Astrocyte of the spinal cord (primary cell): ENCODE data around the gene ASPG.

Source experiments
- DNase-seq: peaks from one replicate; pipeline ENCODE4 v3.0.0; 2011; ENCODE audit warnings: low read depth, low spot score
- H3K4me3 ChIP-seq: 2 replicates; pipeline ENCODE4 v1.5.1; 2011; ENCODE audit warnings: low read depth, mild to moderate bottlenecking, low read length, moderate library complexity
- in situ Hi-C: cut with HindIII; loops from 2 replicates; pipeline ENCODE4 v1.10.0; 2017; ENCODE audit warnings: low sequenced_read_pairs
- TF ChIP-seq, protein P1 (sequence below): IDR thresholded peaks from 2 replicates; pipeline ENCODE4 v1.5.1; 2012; ENCODE audit warnings: low read depth, mild to moderate bottlenecking, low read length, inconsistent platforms

The ASPG gene

DNA sequence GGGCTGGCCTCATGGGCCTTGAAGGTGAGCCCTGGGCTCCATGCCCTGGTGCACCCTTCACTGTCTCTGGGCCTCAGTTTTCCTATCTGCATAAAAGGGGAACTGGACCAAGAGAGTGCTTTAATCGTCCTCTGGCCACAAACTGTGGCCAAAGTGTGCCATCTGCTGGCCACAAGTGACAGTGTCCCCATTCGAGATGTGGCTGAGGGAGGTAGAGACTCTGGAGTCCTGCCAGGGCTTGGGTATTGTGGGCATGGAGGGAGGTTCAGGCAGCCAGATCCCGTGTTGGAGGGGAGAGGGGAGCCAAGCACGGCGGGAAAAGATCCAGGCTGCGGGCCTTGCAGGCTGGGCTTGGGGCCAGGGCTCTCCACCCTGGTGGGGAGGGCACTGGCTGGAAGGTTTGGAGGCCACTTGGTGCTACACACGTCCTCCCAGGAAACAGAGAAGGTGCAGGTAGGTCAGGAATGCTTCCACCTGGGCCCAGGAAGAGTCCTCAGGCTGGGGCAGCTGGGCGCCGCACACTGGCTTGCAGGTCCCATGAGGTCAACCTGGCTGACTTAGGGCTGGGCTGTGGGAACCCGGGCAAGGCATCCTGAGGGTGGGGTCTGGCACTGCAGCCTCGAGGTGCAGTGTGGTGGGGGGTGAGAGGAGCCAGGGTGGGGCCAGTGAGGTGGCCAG lies 45.6 kb downstream of the ASPG start:
- TF ChIP-seq, protein P1, sequence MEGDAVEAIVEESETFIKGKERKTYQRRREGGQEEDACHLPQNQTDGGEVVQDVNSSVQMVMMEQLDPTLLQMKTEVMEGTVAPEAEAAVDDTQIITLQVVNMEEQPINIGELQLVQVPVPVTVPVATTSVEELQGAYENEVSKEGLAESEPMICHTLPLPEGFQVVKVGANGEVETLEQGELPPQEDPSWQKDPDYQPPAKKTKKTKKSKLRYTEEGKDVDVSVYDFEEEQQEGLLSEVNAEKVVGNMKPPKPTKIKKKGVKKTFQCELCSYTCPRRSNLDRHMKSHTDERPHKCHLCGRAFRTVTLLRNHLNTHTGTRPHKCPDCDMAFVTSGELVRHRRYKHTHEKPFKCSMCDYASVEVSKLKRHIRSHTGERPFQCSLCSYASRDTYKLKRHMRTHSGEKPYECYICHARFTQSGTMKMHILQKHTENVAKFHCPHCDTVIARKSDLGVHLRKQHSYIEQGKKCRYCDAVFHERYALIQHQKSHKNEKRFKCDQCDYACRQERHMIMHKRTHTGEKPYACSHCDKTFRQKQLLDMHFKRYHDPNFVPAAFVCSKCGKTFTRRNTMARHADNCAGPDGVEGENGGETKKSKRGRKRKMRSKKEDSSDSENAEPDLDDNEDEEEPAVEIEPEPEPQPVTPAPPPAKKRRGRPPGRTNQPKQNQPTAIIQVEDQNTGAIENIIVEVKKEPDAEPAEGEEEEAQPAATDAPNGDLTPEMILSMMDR = peak; percentile 38
- no peak overlapping the region for H3K4me3 ChIP-seq
- DNase-seq = no peak
- in situ Hi-C loops = no loop called here

DNA sequence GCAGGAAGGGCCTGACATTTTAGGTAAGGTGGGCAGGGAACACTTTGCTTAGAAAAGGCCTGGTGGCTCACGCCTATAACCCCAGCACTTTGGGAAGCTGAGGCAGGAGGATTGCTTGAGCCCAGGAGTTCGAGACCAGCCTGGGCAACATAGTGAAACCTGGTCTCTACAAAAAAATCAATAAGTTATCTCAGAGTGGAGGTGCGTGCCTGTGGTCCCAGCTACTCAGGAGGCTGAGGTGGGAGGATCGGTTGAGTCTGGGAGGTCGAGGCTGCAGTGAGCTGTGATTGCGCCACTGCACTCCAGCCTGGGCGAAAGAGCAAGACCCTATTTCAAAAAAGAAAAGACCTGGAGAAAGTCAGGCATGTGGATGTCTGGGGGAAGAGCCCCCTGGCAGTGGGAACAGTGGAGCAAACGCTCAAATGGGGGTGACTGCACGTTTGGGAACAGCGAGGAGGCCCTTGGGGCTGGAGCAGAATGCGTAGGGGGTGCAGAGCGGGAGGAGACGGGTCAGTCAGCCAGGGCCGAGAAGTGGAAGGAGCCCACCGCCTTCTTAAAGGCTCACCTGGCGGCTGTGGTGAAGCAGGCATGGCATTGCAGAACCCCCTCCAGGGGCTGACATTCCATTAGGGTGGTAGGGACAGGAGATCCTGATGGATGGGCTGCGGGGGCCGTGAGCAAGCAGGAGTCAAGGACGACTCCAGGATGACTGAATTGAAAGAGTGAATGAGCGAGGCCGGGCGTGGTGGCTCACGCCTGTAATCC lies 46.6 kb downstream of the ASPG start:
- in situ Hi-C loops = no loop called here
- DNase-seq = no peak
- TF ChIP-seq, protein P1 = no peak
- no peak overlapping the region for H3K4me3 ChIP-seq

DNA sequence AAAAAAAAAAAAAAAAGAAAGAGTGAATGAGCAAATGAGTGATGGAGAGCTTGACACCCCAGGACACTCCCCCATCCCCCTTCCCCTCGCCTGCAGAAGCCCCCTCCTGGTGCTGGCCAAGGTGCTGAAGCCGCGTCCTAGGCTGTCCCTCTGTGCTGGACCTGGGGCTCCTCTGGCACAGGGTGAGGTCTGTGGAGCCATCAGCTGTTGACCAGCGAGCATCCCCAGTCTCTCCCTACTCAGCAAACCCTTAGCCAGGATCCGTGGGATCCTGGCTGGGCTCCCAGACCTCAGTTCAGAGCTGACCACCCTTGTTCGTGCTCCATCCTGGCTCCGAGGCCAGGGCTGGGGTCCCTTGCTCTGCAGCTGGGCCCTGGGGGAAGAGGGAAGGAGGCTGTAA lies 47.5 kb downstream of the ASPG start:
- TF ChIP-seq, protein P1 = no peak
- in situ Hi-C loops = no loop called here
- H3K4me3 ChIP-seq = no peak overlapping the region
- DNase-seq = no peak

DNA sequence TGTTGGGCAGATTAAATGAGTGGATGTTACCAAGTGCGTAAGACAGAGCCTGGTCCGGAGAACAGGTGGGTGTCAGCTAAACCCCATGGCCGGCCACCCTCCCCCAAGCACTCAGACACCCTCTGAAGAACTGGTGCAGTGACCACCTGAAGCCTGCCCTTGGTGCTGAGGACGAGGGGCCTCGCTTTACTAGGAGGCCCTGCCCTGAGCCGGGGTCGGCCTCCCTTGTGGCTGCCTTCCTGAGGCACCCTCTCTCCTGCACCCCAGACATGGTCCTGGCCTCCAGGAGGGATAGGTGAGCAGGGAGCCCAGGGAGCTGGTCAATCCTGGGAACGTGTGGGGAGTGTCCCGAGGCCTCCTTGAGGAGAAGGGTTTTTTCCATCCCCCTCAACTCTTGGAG lies 48.0 kb downstream of the ASPG start:
- H3K4me3 ChIP-seq = no peak overlapping the region

DNA sequence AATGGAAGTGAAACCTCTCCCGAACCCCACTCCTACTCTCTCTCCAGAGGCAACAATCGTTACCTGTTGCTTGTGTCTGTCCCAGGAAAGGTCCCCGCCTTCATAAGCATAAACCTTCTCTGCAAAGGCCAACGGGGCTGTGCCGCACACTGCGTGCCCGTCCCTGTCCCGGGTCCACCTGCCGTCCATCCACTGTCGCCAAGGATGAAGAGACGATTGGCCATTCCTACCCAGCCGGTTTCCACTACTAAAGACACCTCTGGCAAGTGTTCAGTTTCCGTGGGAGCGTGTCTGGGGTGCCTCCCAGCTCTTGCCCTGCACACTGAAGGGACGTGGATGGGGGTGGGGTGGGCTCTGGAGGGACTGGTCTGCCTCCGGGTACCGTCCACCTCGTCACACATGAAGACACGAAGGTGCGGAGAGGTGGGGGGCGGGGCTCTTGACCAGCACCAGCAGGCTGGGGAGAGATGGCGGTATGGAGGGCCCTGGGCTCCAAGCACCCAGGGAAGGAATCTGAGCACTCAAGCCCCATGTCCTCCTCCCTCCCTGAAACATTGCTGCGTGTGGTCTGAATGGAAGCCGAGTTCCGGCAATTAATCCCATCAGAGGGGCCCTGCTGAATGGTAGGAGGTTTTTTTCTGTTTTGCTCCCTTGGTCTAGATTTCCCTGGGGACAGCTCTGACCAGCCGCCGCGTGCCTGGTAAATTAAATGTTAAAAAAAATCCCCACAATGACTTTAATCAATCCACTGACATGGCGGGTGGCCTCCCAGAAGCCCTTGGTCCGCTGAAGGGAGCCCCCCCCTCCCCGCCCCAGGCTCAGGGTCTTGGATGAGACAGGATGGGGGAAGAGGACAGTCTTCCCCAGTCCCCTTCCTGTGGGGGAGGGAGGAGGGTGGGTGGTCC lies 48.8 kb downstream of the ASPG start:
- no peak for DNase-seq
- TF ChIP-seq, protein P1 = no peak
- in situ Hi-C loops = no loop called here
- H3K4me3 ChIP-seq = no peak overlapping the region

More for the DNA sequence above, 48.0 kb downstream of the ASPG start:
- TF ChIP-seq, protein P1 = no peak
- DNase-seq = no peak
- in situ Hi-C loops = no loop called here

DNA sequence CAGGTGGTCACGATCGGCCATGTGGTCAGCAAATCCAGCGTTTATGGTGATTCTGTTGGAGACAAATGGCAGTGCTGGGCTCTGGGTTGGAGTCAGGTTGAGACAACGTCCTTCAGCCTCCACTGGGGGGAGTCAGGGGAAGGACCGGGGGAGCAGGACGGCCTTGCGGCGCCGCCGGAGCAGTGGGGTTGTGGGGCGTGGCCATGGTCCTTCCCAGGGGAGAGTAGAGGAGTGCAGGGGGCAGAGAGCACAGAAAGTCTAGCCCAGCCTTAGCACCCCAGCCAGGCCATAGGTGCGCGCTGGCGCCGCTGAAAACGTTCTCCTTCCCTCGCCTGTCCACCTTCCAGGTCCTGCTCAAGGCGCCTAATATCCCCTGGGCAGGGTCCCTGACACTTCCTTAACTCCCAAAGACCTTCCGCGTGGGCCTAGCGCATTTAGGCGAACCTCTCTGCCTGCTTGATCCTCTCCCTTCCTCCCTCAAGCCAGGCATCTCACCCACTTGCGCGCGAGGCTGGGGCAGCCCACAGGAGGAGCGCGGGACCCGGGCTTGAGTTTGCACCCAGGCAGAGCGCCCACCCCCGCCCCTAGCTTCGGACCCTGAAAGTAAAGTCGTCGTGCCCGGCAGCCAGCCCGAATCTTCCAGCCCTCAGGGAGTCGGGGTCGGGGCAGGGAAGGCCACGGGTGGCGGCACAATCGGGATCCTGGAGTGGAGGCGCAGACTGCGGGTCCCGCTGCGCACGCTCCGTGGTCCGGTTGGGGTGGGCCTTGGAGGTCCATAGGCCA lies 49.8 kb downstream of the ASPG start:
- H3K4me3 ChIP-seq = no peak overlapping the region
- no peak for DNase-seq
- in situ Hi-C loops = no loop called here
- TF ChIP-seq, protein P1 = peak; percentile 22
